Stimulated activated CD8-positive, alpha-beta memory T cell treated with anti-CD3 and anti-CD28 coated beads, Interleukin-15, amount 100 ng/mL, for 48 hours (primary cell): ENCODE measurements around the gene CACNG4.

Experiments used
- DNase-seq, 2 donors: peaks; one replicate each; pipeline ENCODE4 v3.0.0-alpha.2; 2020; ENCODE audit warnings: low read depth in 2 of 2

CACNG4 gene

GRCh38 chr17:66985338-66986237 is 21.1 kb downstream of the CACNG4 start:
- no peak for DNase-seq

- no peak for DNase-seq
Measured at GRCh38 chr17:66986659-66987058, 22.2 kb downstream of the CACNG4 start.

- no peak for DNase-seq
Measured at GRCh38 chr17:66987059-66987616, 22.6 kb downstream of the CACNG4 start.

GRCh38 chr17:66988069-66988798 is 23.7 kb downstream of the CACNG4 start:
- DNase-seq = no peak

GRCh38 chr17:66989076-66989475 is 24.6 kb downstream of the CACNG4 start:
- no peak for DNase-seq

- no peak for DNase-seq
Measured at GRCh38 chr17:66989579-66989978, 25.1 kb downstream of the CACNG4 start.

- no peak for DNase-seq
Measured at GRCh38 chr17:66990047-66990446, 25.5 kb downstream of the CACNG4 start.

GRCh38 chr17:66992911-66993442 is 28.5 kb downstream of the CACNG4 start:
- DNase-seq = no peak

- no peak for DNase-seq
Measured at GRCh38 chr17:66994361-66994760, 29.9 kb downstream of the CACNG4 start.

GRCh38 chr17:66994930-66995535 is 30.5 kb downstream of the CACNG4 start:
- DNase-seq = no peak

- no peak for DNase-seq
Measured at GRCh38 chr17:66995944-66996343, 31.4 kb downstream of the CACNG4 start.

GRCh38 chr17:66996926-66997325 is 32.4 kb downstream of the CACNG4 start:
- no peak for DNase-seq

GRCh38 chr17:67003231-67003630 is 38.7 kb downstream of the CACNG4 start:
- DNase-seq = no peak

- DNase-seq = no peak
Measured at GRCh38 chr17:67004181-67004580, 39.7 kb downstream of the CACNG4 start.

- DNase-seq = no peak
Measured at GRCh38 chr17:67007266-67007665, 42.8 kb downstream of the CACNG4 start.

GRCh38 chr17:67008101-67008500 is 43.6 kb downstream of the CACNG4 start:
- no peak for DNase-seq

GRCh38 chr17:67011527-67012175 is 47.1 kb downstream of the CACNG4 start:
- DNase-seq = no peak

GRCh38 chr17:67013891-67014290 is 49.4 kb downstream of the CACNG4 start:
- DNase-seq = no peak

GRCh38 chr17:67015001-67015400 is 50.5 kb downstream of the CACNG4 start:
- no peak for DNase-seq

GRCh38 chr17:67016039-67016762 is 51.7 kb downstream of the CACNG4 start:
- DNase-seq = no peak

GRCh38 chr17:67017910-67018309 is 53.4 kb downstream of the CACNG4 start:
- DNase-seq = no peak
